HEK293 (cell line): ENCODE data around the gene PERM1.

Source experiments
- GLIS2 ChIP-seq: fragments of 450-650 bp; formaldehyde crosslinking; IDR thresholded peaks from 2 replicates; pipeline ENCODE4 v1.5.1; 2016; ENCODE audit warnings: missing biosample characterization, missing genetic modification characterization
- IKZF3 ChIP-seq: fragments of 450-650 bp; IDR thresholded peaks from 2 replicates; pipeline ENCODE4 v1.5.0; 2018; ENCODE audit warnings: missing biosample characterization, mild to moderate bottlenecking, missing genetic modification characterization, moderate library complexity
- KLF1 ChIP-seq: fragments of 450-650 bp; formaldehyde crosslinking; IDR thresholded peaks from 2 replicates; pipeline ENCODE4 v1.5.1; 2016; ENCODE audit warnings: missing biosample characterization, missing genetic modification characterization
- RBAK ChIP-seq: fragments of 450-650 bp; formaldehyde crosslinking; IDR thresholded peaks from 2 replicates; pipeline ENCODE4 v1.5.1; 2016; ENCODE audit warnings: missing biosample characterization, missing genetic modification characterization
- SETDB1 ChIP-seq: IDR thresholded peaks from one replicate; pipeline ENCODE4 v1.6.1; 2017; ENCODE audit warnings: mild to moderate bottlenecking, low read length, moderate library complexity, mixed read lengths; ENCODE audit not compliant: insufficient read length
- SP3 ChIP-seq: fragments of 450-650 bp; formaldehyde crosslinking; IDR thresholded peaks from 2 replicates; pipeline ENCODE4 v1.5.1; 2016; ENCODE audit warnings: missing biosample characterization, missing genetic modification characterization
- SP7 ChIP-seq: fragments of 450-650 bp; formaldehyde crosslinking; IDR thresholded peaks from 2 replicates; pipeline ENCODE4 v1.5.1; 2016; ENCODE audit warnings: missing biosample characterization, missing genetic modification characterization
- TRIM28 ChIP-seq: IDR thresholded peaks from 2 replicates; pipeline ENCODE4 v1.6.1; 2011; ENCODE audit warnings: low read length, control low read depth, borderline replicate concordance
- WT1 ChIP-seq: fragments of 450-650 bp; formaldehyde crosslinking; IDR thresholded peaks from 2 replicates; pipeline ENCODE4 v1.5.1; 2016; ENCODE audit warnings: missing biosample characterization, missing genetic modification characterization
- ZBTB7A ChIP-seq: fragments of 450-650 bp; formaldehyde crosslinking; IDR thresholded peaks from 2 replicates; pipeline ENCODE4 v1.5.1; 2016; ENCODE audit warnings: low read depth, missing biosample characterization, missing genetic modification characterization
- ZEB2 ChIP-seq: fragments of 450-650 bp; formaldehyde crosslinking; IDR thresholded peaks from 2 replicates; pipeline ENCODE4 v1.5.1; 2016; ENCODE audit warnings: missing biosample characterization, missing genetic modification characterization
- ZNF112 ChIP-seq: fragments of 450-650 bp; formaldehyde crosslinking; IDR thresholded peaks from 2 replicates; pipeline ENCODE4 v1.5.0; 2017; ENCODE audit warnings: missing biosample characterization, missing genetic modification characterization
- ZNF157 ChIP-seq: fragments of 450-650 bp; formaldehyde crosslinking; IDR thresholded peaks from 2 replicates; pipeline ENCODE4 v1.5.1; 2016; ENCODE audit warnings: missing biosample characterization, missing genetic modification characterization
- ZNF16 ChIP-seq: fragments of 450-650 bp; formaldehyde crosslinking; IDR thresholded peaks from 2 replicates; pipeline ENCODE4 v1.5.1; 2016; ENCODE audit warnings: low read depth, missing biosample characterization, missing genetic modification characterization
- ZNF169 ChIP-seq: fragments of 450-650 bp; formaldehyde crosslinking; IDR thresholded peaks from 2 replicates; pipeline ENCODE4 v1.5.1; 2016; ENCODE audit warnings: missing biosample characterization, missing genetic modification characterization
- ZNF221 ChIP-seq: fragments of 450-650 bp; formaldehyde crosslinking; IDR thresholded peaks from 2 replicates; pipeline ENCODE4 v1.5.1; 2017; ENCODE audit warnings: missing biosample characterization, missing genetic modification characterization, borderline replicate concordance
- ZNF24 ChIP-seq: fragments of 450-650 bp; formaldehyde crosslinking; IDR thresholded peaks from 2 replicates; pipeline ENCODE4 v1.5.1; 2016; ENCODE audit warnings: missing biosample characterization, missing genetic modification characterization
- ZNF341 ChIP-seq: fragments of 450-650 bp; formaldehyde crosslinking; IDR thresholded peaks from 2 replicates; pipeline ENCODE4; 2016; ENCODE audit warnings: low read depth, missing biosample characterization, missing genetic modification characterization
- ZNF350 ChIP-seq: fragments of 450-650 bp; formaldehyde crosslinking; IDR thresholded peaks from 2 replicates; pipeline ENCODE4 v1.5.0; 2017; ENCODE audit warnings: missing biosample characterization, mild to moderate bottlenecking, missing genetic modification characterization
- ZNF354C ChIP-seq: fragments of 450-650 bp; formaldehyde crosslinking; IDR thresholded peaks from 2 replicates; pipeline ENCODE4 v1.5.1; 2016; ENCODE audit warnings: missing biosample characterization, missing genetic modification characterization, low read depth, borderline replicate concordance
- ZNF433 ChIP-seq: fragments of 450-650 bp; formaldehyde crosslinking; IDR thresholded peaks from 2 replicates; pipeline ENCODE4 v1.5.1; 2016; ENCODE audit warnings: missing biosample characterization, missing genetic modification characterization, low read depth
- ZNF510 ChIP-seq: fragments of 450-650 bp; formaldehyde crosslinking; IDR thresholded peaks from 2 replicates; pipeline ENCODE4 v1.5.1; 2018; ENCODE audit warnings: mild to moderate bottlenecking, missing genetic modification characterization, missing biosample characterization; ENCODE audit not compliant: insufficient replicate concordance
- ZNF555 ChIP-seq: fragments of 450-650 bp; formaldehyde crosslinking; conservative IDR thresholded peaks from 2 replicates; pipeline ENCODE4 v1.5.1; 2017; ENCODE audit warnings: missing biosample characterization, mild to moderate bottlenecking, missing genetic modification characterization, inconsistent platforms
- ZNF660 ChIP-seq: fragments of 450-650 bp; IDR thresholded peaks from 2 replicates; pipeline ENCODE4 v1.5.1; 2018; ENCODE audit warnings: missing biosample characterization, mild to moderate bottlenecking, missing genetic modification characterization
- ZNF701 ChIP-seq: fragments of 450-650 bp; formaldehyde crosslinking; IDR thresholded peaks from 2 replicates; pipeline ENCODE4 v1.5.1; 2016; ENCODE audit warnings: missing biosample characterization, missing genetic modification characterization
- TF ChIP-seq, protein P1 (sequence below): fragments of 450-650 bp; formaldehyde crosslinking; IDR thresholded peaks from 2 replicates; pipeline ENCODE4 v1.5.1; 2017; ENCODE audit warnings: missing biosample characterization, missing genetic modification characterization
- TF ChIP-seq, protein P2 (sequence below): fragments of 450-650 bp; formaldehyde crosslinking; IDR thresholded peaks from 2 replicates; pipeline ENCODE4 v1.5.1; 2017; ENCODE audit warnings: missing biosample characterization, missing genetic modification characterization
- TF ChIP-seq, protein P3 (sequence below): fragments of 450-650 bp; formaldehyde crosslinking; optimal IDR thresholded peaks from 2 replicates; pipeline ENCODE3; 2016; ENCODE audit warnings: missing biosample characterization, mild to moderate bottlenecking, missing genetic modification characterization
- TF ChIP-seq, protein P4 (sequence below): fragments of 450-650 bp; formaldehyde crosslinking; IDR thresholded peaks from 2 replicates; pipeline ENCODE4 v1.5.1; 2016; ENCODE audit warnings: missing biosample characterization, missing genetic modification characterization
- TF ChIP-seq, protein P5 (sequence below): fragments of 450-650 bp; formaldehyde crosslinking; IDR thresholded peaks from 2 replicates; pipeline ENCODE4 v1.5.1; 2017; ENCODE audit warnings: missing biosample characterization, missing genetic modification characterization
- TF ChIP-seq, protein P6 (sequence below): fragments of 450-650 bp; formaldehyde crosslinking; IDR thresholded peaks from 2 replicates; pipeline ENCODE4 v1.5.1; 2017; ENCODE audit warnings: missing biosample characterization, missing genetic modification characterization

Gene PERM1

DNA sequence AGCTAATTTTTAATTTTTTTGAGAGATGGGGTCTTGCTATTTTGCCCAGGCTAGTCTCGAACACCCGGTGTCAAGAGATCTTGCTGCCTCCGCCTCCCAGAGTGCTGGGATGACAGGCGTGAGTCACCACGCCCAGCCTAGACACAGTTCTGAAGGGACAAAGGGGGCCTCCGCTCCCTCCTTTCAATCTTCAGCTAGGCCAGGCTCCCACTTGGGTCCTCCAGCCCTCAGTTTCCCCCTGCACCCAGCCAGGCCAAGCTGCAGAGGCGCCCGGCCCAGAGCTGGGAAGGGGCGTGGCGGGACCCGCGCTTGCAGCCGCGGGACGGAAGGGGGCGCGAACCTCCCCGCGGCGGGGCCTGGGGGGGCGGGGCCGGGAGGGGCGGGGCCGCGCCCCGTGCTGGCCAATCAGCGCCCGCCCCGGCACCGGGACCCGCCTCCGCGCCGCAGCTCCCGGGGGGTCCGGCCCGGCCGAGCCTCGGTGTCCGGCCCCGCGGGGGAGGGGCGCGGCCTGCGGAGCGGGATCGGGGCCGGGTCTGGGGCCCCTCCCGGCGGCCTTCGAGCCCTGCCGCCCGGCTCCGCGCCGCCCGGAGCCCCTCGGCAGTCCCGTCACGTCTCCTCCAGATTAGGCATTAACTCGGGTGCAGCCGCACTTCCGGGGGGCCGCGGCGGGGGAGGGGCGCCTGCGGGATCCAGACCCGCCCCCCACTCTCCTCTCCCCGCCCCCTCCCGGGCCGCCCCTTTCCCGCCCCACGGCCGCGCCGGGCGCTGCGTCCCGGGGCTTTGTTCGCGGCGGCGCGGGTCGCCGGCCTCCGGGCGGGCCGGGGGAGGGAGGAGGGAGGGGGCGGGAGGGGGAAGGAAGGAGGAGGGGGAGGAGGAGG is 37.5 kb upstream of the PERM1 start (continued):
- TF ChIP-seq IKZF3 (tag by site-specific recombination) (no peak), ZNF24 (tag by site-specific recombination) (no peak), ZNF16 (tag by site-specific recombination) (no peak), SP3 (tag by site-specific recombination) (0 out of 2 replicates have a peak, but pooled peaks have one; percentile 42), ZNF510 (tag by site-specific recombination) (no peak), RBAK (tag by site-specific recombination) (no peak), KLF1 (tag by site-specific recombination) (peak; percentile 39; the same call in 1 of the 2 replicates), ZNF660 (tag by site-specific recombination) (no peak), ZNF701 (no peak), SETDB1 (no peak), ZNF157 (tag by site-specific recombination) (no peak), ZNF112 (tag by site-specific recombination) (no peak), ZNF169 (tag by site-specific recombination) (no peak), GLIS2 (tag by site-specific recombination) (peak; percentile 65), ZNF433 (no peak), ZNF221 (no peak), ZNF341 (tag by site-specific recombination) (no peak), ZNF354C (tag by site-specific recombination) (no peak), ZEB2 (tag by site-specific recombination) (0 out of 2 replicates have a peak, but pooled peaks have one; percentile 38), SP7 (0 out of 2 replicates have a peak, but pooled peaks have one; percentile 26), WT1 (no peak), ZBTB7A (tag by site-specific recombination) (no peak), TRIM28 (no peak), ZNF555 (tag by site-specific recombination) (no peak), ZNF350 (tag by site-specific recombination) (no peak)
- TF ChIP-seq, protein P1, sequence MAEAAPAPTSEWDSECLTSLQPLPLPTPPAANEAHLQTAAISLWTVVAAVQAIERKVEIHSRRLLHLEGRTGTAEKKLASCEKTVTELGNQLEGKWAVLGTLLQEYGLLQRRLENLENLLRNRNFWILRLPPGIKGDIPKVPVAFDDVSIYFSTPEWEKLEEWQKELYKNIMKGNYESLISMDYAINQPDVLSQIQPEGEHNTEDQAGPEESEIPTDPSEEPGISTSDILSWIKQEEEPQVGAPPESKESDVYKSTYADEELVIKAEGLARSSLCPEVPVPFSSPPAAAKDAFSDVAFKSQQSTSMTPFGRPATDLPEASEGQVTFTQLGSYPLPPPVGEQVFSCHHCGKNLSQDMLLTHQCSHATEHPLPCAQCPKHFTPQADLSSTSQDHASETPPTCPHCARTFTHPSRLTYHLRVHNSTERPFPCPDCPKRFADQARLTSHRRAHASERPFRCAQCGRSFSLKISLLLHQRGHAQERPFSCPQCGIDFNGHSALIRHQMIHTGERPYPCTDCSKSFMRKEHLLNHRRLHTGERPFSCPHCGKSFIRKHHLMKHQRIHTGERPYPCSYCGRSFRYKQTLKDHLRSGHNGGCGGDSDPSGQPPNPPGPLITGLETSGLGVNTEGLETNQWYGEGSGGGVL (tag by site-specific recombination): 0 out of 2 replicates have a peak, but pooled peaks have one; percentile 17
- TF ChIP-seq, protein P2, sequence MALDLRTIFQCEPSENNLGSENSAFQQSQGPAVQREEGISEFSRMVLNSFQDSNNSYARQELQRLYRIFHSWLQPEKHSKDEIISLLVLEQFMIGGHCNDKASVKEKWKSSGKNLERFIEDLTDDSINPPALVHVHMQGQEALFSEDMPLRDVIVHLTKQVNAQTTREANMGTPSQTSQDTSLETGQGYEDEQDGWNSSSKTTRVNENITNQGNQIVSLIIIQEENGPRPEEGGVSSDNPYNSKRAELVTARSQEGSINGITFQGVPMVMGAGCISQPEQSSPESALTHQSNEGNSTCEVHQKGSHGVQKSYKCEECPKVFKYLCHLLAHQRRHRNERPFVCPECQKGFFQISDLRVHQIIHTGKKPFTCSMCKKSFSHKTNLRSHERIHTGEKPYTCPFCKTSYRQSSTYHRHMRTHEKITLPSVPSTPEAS (tag by site-specific recombination): no peak
- TF ChIP-seq, protein P3, sequence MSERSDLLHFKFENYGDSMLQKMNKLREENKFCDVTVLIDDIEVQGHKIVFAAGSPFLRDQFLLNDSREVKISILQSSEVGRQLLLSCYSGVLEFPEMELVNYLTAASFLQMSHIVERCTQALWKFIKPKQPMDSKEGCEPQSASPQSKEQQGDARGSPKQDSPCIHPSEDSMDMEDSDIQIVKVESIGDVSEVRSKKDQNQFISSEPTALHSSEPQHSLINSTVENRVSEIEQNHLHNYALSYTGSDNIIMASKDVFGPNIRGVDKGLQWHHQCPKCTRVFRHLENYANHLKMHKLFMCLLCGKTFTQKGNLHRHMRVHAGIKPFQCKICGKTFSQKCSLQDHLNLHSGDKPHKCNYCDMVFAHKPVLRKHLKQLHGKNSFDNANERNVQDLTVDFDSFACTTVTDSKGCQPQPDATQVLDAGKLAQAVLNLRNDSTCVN (tag by site-specific recombination): peak; percentile 52
- TF ChIP-seq, protein P4, sequence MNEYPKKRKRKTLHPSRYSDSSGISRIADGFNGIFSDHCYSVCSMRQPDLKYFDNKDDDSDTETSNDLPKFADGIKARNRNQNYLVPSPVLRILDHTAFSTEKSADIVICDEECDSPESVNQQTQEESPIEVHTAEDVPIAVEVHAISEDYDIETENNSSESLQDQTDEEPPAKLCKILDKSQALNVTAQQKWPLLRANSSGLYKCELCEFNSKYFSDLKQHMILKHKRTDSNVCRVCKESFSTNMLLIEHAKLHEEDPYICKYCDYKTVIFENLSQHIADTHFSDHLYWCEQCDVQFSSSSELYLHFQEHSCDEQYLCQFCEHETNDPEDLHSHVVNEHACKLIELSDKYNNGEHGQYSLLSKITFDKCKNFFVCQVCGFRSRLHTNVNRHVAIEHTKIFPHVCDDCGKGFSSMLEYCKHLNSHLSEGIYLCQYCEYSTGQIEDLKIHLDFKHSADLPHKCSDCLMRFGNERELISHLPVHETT (tag by site-specific recombination): no peak
- TF ChIP-seq, protein P5, sequence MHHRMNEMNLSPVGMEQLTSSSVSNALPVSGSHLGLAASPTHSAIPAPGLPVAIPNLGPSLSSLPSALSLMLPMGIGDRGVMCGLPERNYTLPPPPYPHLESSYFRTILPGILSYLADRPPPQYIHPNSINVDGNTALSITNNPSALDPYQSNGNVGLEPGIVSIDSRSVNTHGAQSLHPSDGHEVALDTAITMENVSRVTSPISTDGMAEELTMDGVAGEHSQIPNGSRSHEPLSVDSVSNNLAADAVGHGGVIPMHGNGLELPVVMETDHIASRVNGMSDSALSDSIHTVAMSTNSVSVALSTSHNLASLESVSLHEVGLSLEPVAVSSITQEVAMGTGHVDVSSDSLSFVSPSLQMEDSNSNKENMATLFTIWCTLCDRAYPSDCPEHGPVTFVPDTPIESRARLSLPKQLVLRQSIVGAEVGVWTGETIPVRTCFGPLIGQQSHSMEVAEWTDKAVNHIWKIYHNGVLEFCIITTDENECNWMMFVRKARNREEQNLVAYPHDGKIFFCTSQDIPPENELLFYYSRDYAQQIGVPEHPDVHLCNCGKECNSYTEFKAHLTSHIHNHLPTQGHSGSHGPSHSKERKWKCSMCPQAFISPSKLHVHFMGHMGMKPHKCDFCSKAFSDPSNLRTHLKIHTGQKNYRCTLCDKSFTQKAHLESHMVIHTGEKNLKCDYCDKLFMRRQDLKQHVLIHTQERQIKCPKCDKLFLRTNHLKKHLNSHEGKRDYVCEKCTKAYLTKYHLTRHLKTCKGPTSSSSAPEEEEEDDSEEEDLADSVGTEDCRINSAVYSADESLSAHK (tag by site-specific recombination): no peak
- TF ChIP-seq, protein P6, sequence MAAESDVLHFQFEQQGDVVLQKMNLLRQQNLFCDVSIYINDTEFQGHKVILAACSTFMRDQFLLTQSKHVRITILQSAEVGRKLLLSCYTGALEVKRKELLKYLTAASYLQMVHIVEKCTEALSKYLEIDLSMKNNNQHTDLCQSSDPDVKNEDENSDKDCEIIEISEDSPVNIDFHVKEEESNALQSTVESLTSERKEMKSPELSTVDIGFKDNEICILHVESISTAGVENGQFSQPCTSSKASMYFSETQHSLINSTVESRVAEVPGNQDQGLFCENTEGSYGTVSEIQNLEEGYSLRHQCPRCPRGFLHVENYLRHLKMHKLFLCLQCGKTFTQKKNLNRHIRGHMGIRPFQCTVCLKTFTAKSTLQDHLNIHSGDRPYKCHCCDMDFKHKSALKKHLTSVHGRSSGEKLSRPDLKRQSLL: no peak
